ACC112 (cell line): Measurements from ENCODE around the gene TRPM2.
"Not testable (repeated sequence)": the region's sequence is repeated elsewhere in the genome, so short reads cannot be mapped to it uniquely, and the experiment has no call there.

Experiments
- H2AFZ ChIP-seq: fragments of 200-600 bp; sonication (generic); one replicate; pipeline ENCODE4 v1.6.0; 2017; ENCODE audit warnings: antibody characterized with exemption, low read length; ENCODE audit not compliant: unreplicated experiment
- H3K27ac ChIP-seq: fragments of 200-600 bp; sonication (generic); 2 replicates; pipeline ENCODE4 v1.5.1; 2014; ENCODE audit warnings: low read depth, mild to moderate bottlenecking, antibody characterized with exemption, low read length, moderate library complexity
- H3K27me3 ChIP-seq: fragments of 200-600 bp; sonication (generic); 2 replicates; pipeline ENCODE4 v1.6.1; 2014; ENCODE audit warnings: mild to moderate bottlenecking, antibody characterized with exemption, low read length, moderate library complexity, mixed read lengths; ENCODE audit not compliant: insufficient read depth
- H3K36me3 ChIP-seq: fragments of 200-600 bp; sonication (generic); 2 replicates; pipeline ENCODE4 v1.6.1; 2016; ENCODE audit warnings: mild to moderate bottlenecking, antibody characterized with exemption, low read length, moderate library complexity, mixed read lengths; ENCODE audit not compliant: insufficient read depth
- H3K4me1 ChIP-seq: fragments of 200-600 bp; sonication (generic); one replicate; pipeline ENCODE4 v1.6.1; 2016; ENCODE audit warnings: low read length, mixed read lengths; ENCODE audit not compliant: insufficient read depth, unreplicated experiment, control insufficient read depth
- H3K4me3 ChIP-seq: fragments of 200-600 bp; sonication (generic); 2 replicates; pipeline ENCODE4 v1.5.1; 2014; ENCODE audit warnings: mild to moderate bottlenecking, low read depth, low read length
- H3K79me2 ChIP-seq: fragments of 200-600 bp; sonication (generic); one replicate; pipeline ENCODE4 v1.6.0; 2016; ENCODE audit warnings: low read length; ENCODE audit not compliant: control insufficient read depth, unreplicated experiment, insufficient read depth

Gene TRPM2

GRCh38 chr21:44359396-44359795 is 6.0 kb downstream of the TRPM2 start:
- no peak overlapping the region for H2AFZ ChIP-seq
- H3K27ac ChIP-seq: no peak overlapping the region
- no peaks in the 10 kb centered on the region for H3K79me2 ChIP-seq
- H3K36me3 ChIP-seq: no peaks in the 10 kb centered on the region
- H3K27me3 ChIP-seq: peaks cover 16% of the 10 kb centered on the region; the same call in 1 of the 2 replicates
- H3K4me1 ChIP-seq: no peaks in the 10 kb centered on the region
- H3K4me3 ChIP-seq: no peak overlapping the region

GRCh38 chr21:44360159-44360558 is 6.7 kb downstream of the TRPM2 start:
- Histone ChIP-seq H3K36me3 (no peaks in the 10 kb centered on the region), H3K4me3 (no peak overlapping the region), H3K79me2 (no peaks in the 10 kb centered on the region), H3K27me3 (peaks cover 15% of the 10 kb centered on the region; the same call in 1 of the 2 replicates), H3K4me1 (no peaks in the 10 kb centered on the region), H2AFZ (no peak overlapping the region), H3K27ac (no peak overlapping the region)

- not testable (repeated sequence) for H3K4me3 ChIP-seq, H3K27ac ChIP-seq, H3K4me1 ChIP-seq, H3K79me2 ChIP-seq, H3K36me3 ChIP-seq, H2AFZ ChIP-seq
- H3K27me3 ChIP-seq: peaks cover 12% of the 10 kb centered on the region; the same call in 1 of the 2 replicates
Measured at GRCh38 chr21:44361903-44362302, 8.5 kb downstream of the TRPM2 start.

- Histone ChIP-seq H3K27ac (no peak overlapping the region), H3K36me3 (no peaks in the 10 kb centered on the region), H3K4me1 (no peaks in the 10 kb centered on the region), H2AFZ (no peak overlapping the region), H3K79me2 (no peaks in the 10 kb centered on the region), H3K4me3 (no peak overlapping the region), H3K27me3 (peaks cover 12% of the 10 kb centered on the region; the same call in 1 of the 2 replicates)
Measured at GRCh38 chr21:44363278-44363677, 9.9 kb downstream of the TRPM2 start.

- Histone ChIP-seq H2AFZ (no peak overlapping the region), H3K36me3 (no peaks in the 10 kb centered on the region), H3K27ac (no peak overlapping the region), H3K4me1 (no peaks in the 10 kb centered on the region), H3K27me3 (peaks cover 8% of the 10 kb centered on the region; the same call in 1 of the 2 replicates), H3K4me3 (no peak overlapping the region), H3K79me2 (no peaks in the 10 kb centered on the region)
Measured at GRCh38 chr21:44364151-44365053, 11.0 kb downstream of the TRPM2 start.

GRCh38 chr21:44365251-44365966 is 12.0 kb downstream of the TRPM2 start:
- Histone ChIP-seq H3K36me3 (no peaks in the 10 kb centered on the region), H3K4me1 (no peaks in the 10 kb centered on the region), H3K4me3 (no peak overlapping the region), H3K27me3 (peaks cover 8% of the 10 kb centered on the region; the same call in 1 of the 2 replicates), H3K27ac (no peak overlapping the region), H2AFZ (no peak overlapping the region), H3K79me2 (no peaks in the 10 kb centered on the region)

GRCh38 chr21:44365967-44366585 is 12.7 kb downstream of the TRPM2 start:
- Histone ChIP-seq H3K27ac (no peak overlapping the region), H3K36me3 (no peaks in the 10 kb centered on the region), H2AFZ (no peak overlapping the region), H3K27me3 (peaks cover 8% of the 10 kb centered on the region; the same call in 1 of the 2 replicates), H3K79me2 (no peaks in the 10 kb centered on the region), H3K4me1 (no peaks in the 10 kb centered on the region), H3K4me3 (no peak overlapping the region)

GRCh38 chr21:44366586-44367211 is 13.3 kb downstream of the TRPM2 start:
- H3K4me1 ChIP-seq: no peaks in the 10 kb centered on the region
- H3K27me3 ChIP-seq: peaks cover 8% of the 10 kb centered on the region; the same call in 1 of the 2 replicates
- H3K4me3 ChIP-seq: no peak overlapping the region
- no peaks in the 10 kb centered on the region for H3K79me2 ChIP-seq
- no peaks in the 10 kb centered on the region for H3K36me3 ChIP-seq
- no peak overlapping the region for H3K27ac ChIP-seq
- H2AFZ ChIP-seq: no peak overlapping the region

GRCh38 chr21:44368711-44369446 is 15.5 kb downstream of the TRPM2 start:
- H3K27me3 ChIP-seq: 0 out of 2 replicates have a peak, but pooled peaks cover 6% of the 10 kb centered on the region
- no peak overlapping the region for H3K27ac ChIP-seq
- no peaks in the 10 kb centered on the region for H3K4me1 ChIP-seq
- H3K4me3 ChIP-seq: no peak overlapping the region
- H3K36me3 ChIP-seq: no peaks in the 10 kb centered on the region
- H3K79me2 ChIP-seq: no peaks in the 10 kb centered on the region
- H2AFZ ChIP-seq: no peak overlapping the region
